ENCODE data around the gene KIAA0513. TPM values are rescaled to one million over a fixed set of nuclear protein-coding genes. Genes with fewer than 3 reads are reported as not detected.

The KIAA0513 gene
- total RNA-seq, 1 experiment from 2014 or later: 8.7 TPM

DNA sequence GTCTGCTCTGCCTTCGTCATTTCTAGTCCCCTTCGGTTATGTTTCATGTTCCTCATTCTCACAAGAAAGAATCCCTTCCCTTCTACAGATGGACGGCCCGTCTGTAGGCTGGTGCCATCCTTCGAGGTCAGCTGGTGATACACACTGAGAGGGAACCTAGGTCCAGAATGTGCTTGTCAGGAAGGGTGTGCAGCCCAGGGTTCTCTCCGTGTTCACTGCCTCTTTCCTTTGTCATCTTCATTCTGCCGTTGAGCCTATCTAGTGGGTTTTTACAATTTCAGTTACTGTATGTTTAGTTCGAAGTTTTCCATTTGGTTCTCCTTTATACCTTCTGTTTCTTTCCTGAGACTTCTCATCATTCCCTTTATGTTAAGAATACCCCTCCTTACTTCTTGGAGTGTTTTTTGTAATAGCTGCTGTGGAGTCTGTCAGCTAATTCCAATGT is 18.9 kb downstream of the KIAA0513 start:
- no peak overlapping the region for H3K27ac ChIP-seq (ENCODE audit: low read length)
- in situ Hi-C loops (cut with HindIII; ENCODE audit: low pct_unique_long_range_greater_than_20kb, low sequenced_read_pairs) (no loop called here), intact Hi-C loops (cut with micrococcal nuclease; ENCODE audit: unreplicated experiment) (no loop called here)
- no peaks in the 10 kb centered on the region for H3K4me1 ChIP-seq (ENCODE audit: control insufficient read depth, insufficient read depth, low read length)
- POLR2A ChIA-PET: no interaction called here
- no peak for DNase-seq (ENCODE audit: low read depth, low spot score)
- no peaks in the 10 kb centered on the region for H3K27me3 ChIP-seq (ENCODE audit: control insufficient read depth, insufficient read depth, low read length)
- H3K9me3 ChIP-seq (ENCODE audit: control insufficient read depth, insufficient read depth, low read depth, low read length): no peaks in the 10 kb centered on the region
- no peaks in the 10 kb centered on the region for H3K36me3 ChIP-seq (ENCODE audit: control insufficient read depth, insufficient read depth, low read length)
- no TSS peak for BruUV-seq (replicated peaks)
- ATAC-seq: no peak
- TF ChIP-seq, protein P1, sequence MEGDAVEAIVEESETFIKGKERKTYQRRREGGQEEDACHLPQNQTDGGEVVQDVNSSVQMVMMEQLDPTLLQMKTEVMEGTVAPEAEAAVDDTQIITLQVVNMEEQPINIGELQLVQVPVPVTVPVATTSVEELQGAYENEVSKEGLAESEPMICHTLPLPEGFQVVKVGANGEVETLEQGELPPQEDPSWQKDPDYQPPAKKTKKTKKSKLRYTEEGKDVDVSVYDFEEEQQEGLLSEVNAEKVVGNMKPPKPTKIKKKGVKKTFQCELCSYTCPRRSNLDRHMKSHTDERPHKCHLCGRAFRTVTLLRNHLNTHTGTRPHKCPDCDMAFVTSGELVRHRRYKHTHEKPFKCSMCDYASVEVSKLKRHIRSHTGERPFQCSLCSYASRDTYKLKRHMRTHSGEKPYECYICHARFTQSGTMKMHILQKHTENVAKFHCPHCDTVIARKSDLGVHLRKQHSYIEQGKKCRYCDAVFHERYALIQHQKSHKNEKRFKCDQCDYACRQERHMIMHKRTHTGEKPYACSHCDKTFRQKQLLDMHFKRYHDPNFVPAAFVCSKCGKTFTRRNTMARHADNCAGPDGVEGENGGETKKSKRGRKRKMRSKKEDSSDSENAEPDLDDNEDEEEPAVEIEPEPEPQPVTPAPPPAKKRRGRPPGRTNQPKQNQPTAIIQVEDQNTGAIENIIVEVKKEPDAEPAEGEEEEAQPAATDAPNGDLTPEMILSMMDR (IDR thresholded peaks at IDR 0.05): no peak
- TF ChIP-seq, protein P2, sequence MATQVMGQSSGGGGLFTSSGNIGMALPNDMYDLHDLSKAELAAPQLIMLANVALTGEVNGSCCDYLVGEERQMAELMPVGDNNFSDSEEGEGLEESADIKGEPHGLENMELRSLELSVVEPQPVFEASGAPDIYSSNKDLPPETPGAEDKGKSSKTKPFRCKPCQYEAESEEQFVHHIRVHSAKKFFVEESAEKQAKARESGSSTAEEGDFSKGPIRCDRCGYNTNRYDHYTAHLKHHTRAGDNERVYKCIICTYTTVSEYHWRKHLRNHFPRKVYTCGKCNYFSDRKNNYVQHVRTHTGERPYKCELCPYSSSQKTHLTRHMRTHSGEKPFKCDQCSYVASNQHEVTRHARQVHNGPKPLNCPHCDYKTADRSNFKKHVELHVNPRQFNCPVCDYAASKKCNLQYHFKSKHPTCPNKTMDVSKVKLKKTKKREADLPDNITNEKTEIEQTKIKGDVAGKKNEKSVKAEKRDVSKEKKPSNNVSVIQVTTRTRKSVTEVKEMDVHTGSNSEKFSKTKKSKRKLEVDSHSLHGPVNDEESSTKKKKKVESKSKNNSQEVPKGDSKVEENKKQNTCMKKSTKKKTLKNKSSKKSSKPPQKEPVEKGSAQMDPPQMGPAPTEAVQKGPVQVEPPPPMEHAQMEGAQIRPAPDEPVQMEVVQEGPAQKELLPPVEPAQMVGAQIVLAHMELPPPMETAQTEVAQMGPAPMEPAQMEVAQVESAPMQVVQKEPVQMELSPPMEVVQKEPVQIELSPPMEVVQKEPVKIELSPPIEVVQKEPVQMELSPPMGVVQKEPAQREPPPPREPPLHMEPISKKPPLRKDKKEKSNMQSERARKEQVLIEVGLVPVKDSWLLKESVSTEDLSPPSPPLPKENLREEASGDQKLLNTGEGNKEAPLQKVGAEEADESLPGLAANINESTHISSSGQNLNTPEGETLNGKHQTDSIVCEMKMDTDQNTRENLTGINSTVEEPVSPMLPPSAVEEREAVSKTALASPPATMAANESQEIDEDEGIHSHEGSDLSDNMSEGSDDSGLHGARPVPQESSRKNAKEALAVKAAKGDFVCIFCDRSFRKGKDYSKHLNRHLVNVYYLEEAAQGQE (IDR thresholded peaks at IDR 0.05; ENCODE audit: insufficient read depth in 1 of 2, low read depth in 2 of 2, low read length in 1 of 2): no peak
- TF ChIP-seq TCF7L2 (IDR thresholded peaks at IDR 0.05; ENCODE audit: low read depth, low read length): no peak
- CTCF ChIA-PET: interaction anchor here (1.2 kb wide), 1 partner anchor 9 kb away, joined by 4 read pairs; no protein-coding TSS in a partner anchor
- no peak overlapping the region for H3K4me3 ChIP-seq (ENCODE audit: low read depth in 2 of 2, low read length in 2 of 2)

DNA sequence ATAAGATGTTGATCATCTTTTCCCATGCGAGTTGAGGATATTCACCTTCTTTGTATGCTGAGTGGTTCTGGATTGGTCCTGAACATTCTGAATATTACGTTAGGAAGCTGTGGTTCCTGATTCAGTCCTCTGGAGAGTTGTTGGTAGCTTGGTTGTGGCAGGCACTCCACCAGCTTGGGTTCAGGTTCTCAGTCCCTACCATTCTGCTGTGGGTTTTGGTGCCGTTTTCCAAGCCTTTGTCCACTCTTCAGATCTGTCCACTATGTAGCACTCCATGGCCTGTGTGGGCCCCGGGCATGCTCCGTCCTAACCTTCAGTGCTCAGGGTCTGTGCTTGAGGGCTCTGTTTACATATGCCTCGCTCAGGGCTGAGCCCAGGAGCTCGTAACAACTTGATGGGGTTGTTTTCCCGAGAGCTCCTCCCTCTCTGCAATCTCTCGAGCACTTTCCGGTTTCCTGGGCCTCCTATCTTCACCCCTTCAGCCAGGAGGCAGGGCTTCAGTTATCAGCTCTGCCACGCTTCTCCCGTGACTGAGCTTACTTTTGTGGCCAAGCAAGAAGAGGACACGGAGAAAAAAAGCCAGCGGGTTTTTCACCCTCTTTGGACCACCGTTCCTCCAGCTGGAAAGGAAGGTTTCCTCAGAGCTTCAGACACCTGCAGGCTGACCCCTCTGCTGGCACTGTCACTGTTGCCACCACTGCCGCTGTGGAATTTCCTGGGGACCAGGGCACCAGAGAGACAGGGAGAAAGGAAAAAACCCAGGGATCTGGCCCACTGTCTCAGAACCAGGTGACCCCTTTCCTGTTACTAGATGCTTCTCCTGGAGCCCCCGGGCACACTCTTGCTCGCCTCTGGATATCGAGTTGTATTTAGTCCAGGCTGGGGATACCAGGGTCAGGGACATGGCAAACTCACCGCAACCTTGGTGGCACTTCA is 19.6 kb downstream of the KIAA0513 start:
- intact Hi-C loops (cut with micrococcal nuclease; ENCODE audit: unreplicated experiment): no loop called here

More for the DNA sequence above, 19.6 kb downstream of the KIAA0513 start:
- H3K4me3 ChIP-seq (ENCODE audit: low read depth in 2 of 2, low read length in 2 of 2): no peak overlapping the region
- ChIA-PET CTCF (interaction anchor here (1.2 kb wide), 1 partner anchor 9 kb away, joined by 4 read pairs; no protein-coding TSS in a partner anchor), POLR2A (no interaction called here)
- in situ Hi-C loops (cut with HindIII; ENCODE audit: low pct_unique_long_range_greater_than_20kb, low sequenced_read_pairs): no loop called here
- H3K27me3 ChIP-seq (ENCODE audit: control insufficient read depth, insufficient read depth, low read length): no peaks in the 10 kb centered on the region
- H3K4me1 ChIP-seq (ENCODE audit: control insufficient read depth, insufficient read depth, low read length): no peaks in the 10 kb centered on the region
- DNase-seq (ENCODE audit: low read depth, low spot score): no peak
- no peaks in the 10 kb centered on the region for H3K9me3 ChIP-seq (ENCODE audit: control insufficient read depth, insufficient read depth, low read depth, low read length)
- no peak overlapping the region for H3K27ac ChIP-seq (ENCODE audit: low read length)
- no peak for ATAC-seq
- no peaks in the 10 kb centered on the region for H3K36me3 ChIP-seq (ENCODE audit: control insufficient read depth, insufficient read depth, low read length)
- TF ChIP-seq POLR2AphosphoS5 (IDR thresholded peaks at IDR 0.05; ENCODE audit: low read depth, low read length) (no peak), TCF7L2 (IDR thresholded peaks at IDR 0.05; ENCODE audit: low read depth, low read length) (no peak)
- TF ChIP-seq, protein P2 (IDR thresholded peaks at IDR 0.05; ENCODE audit: insufficient read depth in 1 of 2, low read depth in 2 of 2, low read length in 1 of 2): no peak
- TF ChIP-seq, protein P1 (IDR thresholded peaks at IDR 0.05): no peak
- BruUV-seq (replicated peaks): no TSS peak
